Breast epithelium (tissue), 3 donors: ENCODE results near the gene PTPRA.

ENCODE experiments used
- CTCF ChIP-seq, 3 donors: fragments of 450-650 bp; IDR thresholded peaks; one replicate each; pipeline ENCODE4 v1.5.1; 2016 to 2017; ENCODE audit warnings: antibody characterized with exemption in 3 of 3, mild to moderate bottlenecking in 3 of 3, moderate library complexity in 3 of 3
- POLR2A ChIP-seq: fragments of 450-650 bp; IDR thresholded peaks from one replicate; pipeline ENCODE4 v1.6.1; 2016; ENCODE audit warnings: antibody characterized with exemption, mild to moderate bottlenecking, moderate library complexity

- TF ChIP-seq POLR2A, result no peak
- TF ChIP-seq CTCF (IDR thresholded peaks at IDR 0.05), result no peak
These were observed 94.6 kb downstream of the PTPRA start for GRCh38 chr20:2967841-2968240.
